ENCODE data around the gene PSMD11. TPM values are rescaled to one million over a fixed set of nuclear protein-coding genes. Genes with fewer than 3 reads are reported as not detected.

Gene PSMD11
- total and polyA plus RNA-seq, 4 donors: 47.8 to 87.9 (median 67.6) TPM

GRCh38 chr17:32493571-32493970, 49.3 kb downstream of the PSMD11 start:
- Histone ChIP-seq H3K4me3 (no peak overlapping the region), H3K27me3 (ENCODE audit: control insufficient read depth in 3 of 3, insufficient read depth in 3 of 3, low read length in 2 of 3) (no peaks in the 10 kb centered on the region), H3K4me1 (ENCODE audit: control insufficient read depth in 5 of 5, insufficient read depth in 5 of 5, low read length in 5 of 5) (peaks cover 0 to 27% (median 9%) of the 10 kb centered on the region in 5 donors), H3K9ac (ENCODE audit: insufficient read depth in 1 of 2, low read length in 2 of 2) (no peak overlapping the region), H3K9me3 (ENCODE audit: control insufficient read depth in 4 of 4, insufficient read depth in 3 of 4, low read length in 3 of 4) (no peaks in the 10 kb centered on the region), H3K27ac (ENCODE audit: low read depth in 1 of 2, low read length in 1 of 2) (no peak overlapping the region), H3K36me3 (ENCODE audit: control insufficient read depth in 4 of 4, insufficient read depth in 4 of 4, low read length in 4 of 4) (peaks cover 0 to 8% (median 6%) of the 10 kb centered on the region in 4 donors)
- no peak for TF ChIP-seq CTCF (IDR thresholded peaks at IDR 0.05; ENCODE audit: control extremely low read depth, extremely low read depth)
- DNase-seq (no peak), ATAC-seq (ENCODE audit: insufficient read depth, low FRiP score) (no peak)
- 87 to 88% methylated on average over 15 of the region's 15 CpGs for WGBS, 2 donors

- Histone ChIP-seq H3K27ac (ENCODE audit: low read depth in 1 of 2, low read length in 1 of 2) (no peak overlapping the region), H3K36me3 (ENCODE audit: control insufficient read depth in 4 of 4, insufficient read depth in 4 of 4, low read length in 4 of 4) (peaks cover 0 to 8% (median 6%) of the 10 kb centered on the region in 4 donors), H3K27me3 (ENCODE audit: control insufficient read depth in 3 of 3, insufficient read depth in 3 of 3, low read length in 2 of 3) (no peaks in the 10 kb centered on the region), H3K4me3 (no peak overlapping the region), H3K9me3 (ENCODE audit: control insufficient read depth in 4 of 4, insufficient read depth in 3 of 4, low read length in 3 of 4) (no peaks in the 10 kb centered on the region), H3K4me1 (ENCODE audit: control insufficient read depth in 5 of 5, insufficient read depth in 5 of 5, low read length in 5 of 5) (peaks cover 0 to 23% (median 9%) of the 10 kb centered on the region in 5 donors), H3K9ac (ENCODE audit: insufficient read depth in 1 of 2, low read length in 2 of 2) (no peak overlapping the region)
- TF ChIP-seq CTCF (IDR thresholded peaks at IDR 0.05; ENCODE audit: control extremely low read depth, extremely low read depth): no peak
- no peak for DNase-seq
- WGBS, 2 donors: 94 to 95% methylated on average over 11 of the region's 11 CpGs
- ATAC-seq (ENCODE audit: insufficient read depth, low FRiP score): no peak
Measured at GRCh38 chr17:32493976-32494513, 49.7 kb downstream of the PSMD11 start.

- H3K4me1 ChIP-seq (ENCODE audit: control insufficient read depth in 5 of 5, insufficient read depth in 5 of 5, low read length in 5 of 5): peaks cover 0 to 17% (median 8%) of the 10 kb centered on the region in 5 donors
- no peak overlapping the region for H3K9ac ChIP-seq (ENCODE audit: insufficient read depth in 1 of 2, low read length in 2 of 2)
- H3K36me3 ChIP-seq (ENCODE audit: control insufficient read depth in 4 of 4, insufficient read depth in 4 of 4, low read length in 4 of 4): peaks cover 0 to 8% (median 2%) of the 10 kb centered on the region in 4 donors
- WGBS, 2 donors: 80 to 85% methylated on average over 34 of the region's 34 CpGs
- H3K27me3 ChIP-seq (ENCODE audit: control insufficient read depth in 3 of 3, insufficient read depth in 3 of 3, low read length in 2 of 3): no peaks in the 10 kb centered on the region
- no peak overlapping the region for H3K4me3 ChIP-seq
- no peak for ATAC-seq (ENCODE audit: insufficient read depth, low FRiP score)
- TF ChIP-seq CTCF (IDR thresholded peaks at IDR 0.05; ENCODE audit: control extremely low read depth, extremely low read depth): no peak
- DNase-seq: no peak
- no peak overlapping the region for H3K27ac ChIP-seq (ENCODE audit: low read depth in 1 of 2, low read length in 1 of 2)
- H3K9me3 ChIP-seq (ENCODE audit: control insufficient read depth in 4 of 4, insufficient read depth in 3 of 4, low read length in 3 of 4): no peaks in the 10 kb centered on the region
Measured at GRCh38 chr17:32494621-32495358, 50.5 kb downstream of the PSMD11 start.

All from lung (tissue), 12 donors.